DOHH2 (cell line): ENCODE data around the gene TBCD.

Source experiments
- H3F3A ChIP-seq: fragments of 200-600 bp; sonication (generic), shearing (Covaris generic); 2 replicates; pipeline ENCODE4 v1.6.0; 2016; ENCODE audit warnings: antibody characterized with exemption, mild to moderate bottlenecking; ENCODE audit not compliant: control insufficient read depth, insufficient read depth
- H3K27ac ChIP-seq: fragments of 200-600 bp; sonication (generic); 2 replicates; pipeline ENCODE4 v1.5.1; 2014; ENCODE audit warnings: low read depth, mild to moderate bottlenecking, low read length, moderate library complexity
- H3K27me3 ChIP-seq: fragments of 200-600 bp; sonication (generic); 2 replicates; pipeline ENCODE4 v1.6.1; 2014; ENCODE audit warnings: mild to moderate bottlenecking, low read length, mixed read lengths; ENCODE audit not compliant: control insufficient read depth
- H3K36me3 ChIP-seq: fragments of 200-600 bp; sonication (generic); 2 replicates; pipeline ENCODE4 v1.6.1; 2014; ENCODE audit warnings: mild to moderate bottlenecking, low read length, moderate library complexity, mixed read lengths; ENCODE audit not compliant: control insufficient read depth
- H3K4me1 ChIP-seq: fragments of 200-600 bp; sonication (generic); 2 replicates; pipeline ENCODE4 v1.6.1; 2014; ENCODE audit warnings: mild to moderate bottlenecking, low read length, mixed read lengths; ENCODE audit not compliant: control insufficient read depth
- H3K4me2 ChIP-seq: fragments of 200-600 bp; sonication (generic); 2 replicates; pipeline ENCODE4 v1.6.0; 2014; ENCODE audit warnings: mild to moderate bottlenecking, low read length, moderate library complexity
- H3K4me3 ChIP-seq: fragments of 200-600 bp; sonication (generic); 2 replicates; pipeline ENCODE4 v1.5.1; 2014; ENCODE audit warnings: mild to moderate bottlenecking, low read length, mixed read lengths
- H3K79me2 ChIP-seq: fragments of 200-600 bp; sonication (generic); 2 replicates; pipeline ENCODE4 v1.6.1; 2014; ENCODE audit warnings: mild to moderate bottlenecking, low read length, mixed read lengths; ENCODE audit not compliant: control insufficient read depth
- H3K9me2 ChIP-seq: fragments of 200-600 bp; sonication (generic); replicated peaks from 2 replicates; pipeline ENCODE4 v1.6.1; 2014; ENCODE audit warnings: mild to moderate bottlenecking, low read length, mixed read lengths; ENCODE audit not compliant: control insufficient read depth
- H3K9me3 ChIP-seq: fragments of 200-600 bp; sonication (generic); 2 replicates; pipeline ENCODE4 v1.6.1; 2014; ENCODE audit warnings: antibody characterized with exemption, low read length, mixed read lengths; ENCODE audit not compliant: control insufficient read depth, insufficient read depth
- H4K20me1 ChIP-seq: fragments of 200-600 bp; sonication (generic); 2 replicates; pipeline ENCODE4 v1.6.0; 2014; ENCODE audit warnings: low read depth, mild to moderate bottlenecking, antibody characterized with exemption, low read length, moderate library complexity; ENCODE audit not compliant: control insufficient read depth, insufficient read depth
- EZH2phosphoT487 ChIP-seq: fragments of 200-600 bp; sonication (generic); IDR thresholded peaks from 2 replicates; pipeline ENCODE4 v1.6.1; 2017; ENCODE audit warnings: borderline replicate concordance, mild to moderate bottlenecking, antibody characterized with exemption, low read length, moderate library complexity, mixed read lengths
- TF ChIP-seq, protein P1 (sequence below): fragments of 200-600 bp; sonication (generic); IDR thresholded peaks from one replicate; pipeline ENCODE4 v1.5.1; 2014; ENCODE audit warnings: antibody characterized with exemption, mild to moderate bottlenecking, low read depth, low read length; ENCODE audit not compliant: poor library complexity, severe bottlenecking

Gene TBCD

DNA sequence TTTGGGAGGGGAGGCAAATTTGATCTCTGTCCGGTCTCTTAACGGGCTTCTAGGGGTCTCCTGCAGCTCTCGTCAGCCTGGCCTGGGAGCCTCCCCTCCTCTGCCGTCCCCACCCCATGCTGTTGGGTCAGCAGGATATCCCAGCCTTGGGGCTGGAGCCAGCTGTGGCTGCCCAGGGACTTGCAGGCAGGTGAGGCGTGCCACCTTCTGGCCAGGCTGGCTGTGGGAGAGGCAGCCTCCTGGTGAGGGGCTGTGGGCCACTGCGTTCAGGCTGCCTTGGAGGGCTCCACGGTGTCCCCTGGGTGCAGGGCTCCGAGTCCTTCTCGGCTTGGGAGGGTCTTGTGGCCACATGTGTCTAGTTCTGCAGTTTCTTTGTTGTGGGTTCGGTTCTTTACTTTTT is 34.6 kb downstream of the TBCD start:
- Histone ChIP-seq H4K20me1 (no peaks in the 10 kb centered on the region), H3K9me2 (no peaks in the 10 kb centered on the region), H3F3A (no peaks in the 10 kb centered on the region), H3K4me2 (no peak overlapping the region), H3K36me3 (peaks cover 30% of the 10 kb centered on the region), H3K9me3 (no peaks in the 10 kb centered on the region), H3K27ac (no peak overlapping the region), H3K79me2 (no peaks in the 10 kb centered on the region), H3K27me3 (no peaks in the 10 kb centered on the region), H3K4me3 (no peak overlapping the region), H3K4me1 (peaks cover 4% of the 10 kb centered on the region)
- TF ChIP-seq, protein P1, sequence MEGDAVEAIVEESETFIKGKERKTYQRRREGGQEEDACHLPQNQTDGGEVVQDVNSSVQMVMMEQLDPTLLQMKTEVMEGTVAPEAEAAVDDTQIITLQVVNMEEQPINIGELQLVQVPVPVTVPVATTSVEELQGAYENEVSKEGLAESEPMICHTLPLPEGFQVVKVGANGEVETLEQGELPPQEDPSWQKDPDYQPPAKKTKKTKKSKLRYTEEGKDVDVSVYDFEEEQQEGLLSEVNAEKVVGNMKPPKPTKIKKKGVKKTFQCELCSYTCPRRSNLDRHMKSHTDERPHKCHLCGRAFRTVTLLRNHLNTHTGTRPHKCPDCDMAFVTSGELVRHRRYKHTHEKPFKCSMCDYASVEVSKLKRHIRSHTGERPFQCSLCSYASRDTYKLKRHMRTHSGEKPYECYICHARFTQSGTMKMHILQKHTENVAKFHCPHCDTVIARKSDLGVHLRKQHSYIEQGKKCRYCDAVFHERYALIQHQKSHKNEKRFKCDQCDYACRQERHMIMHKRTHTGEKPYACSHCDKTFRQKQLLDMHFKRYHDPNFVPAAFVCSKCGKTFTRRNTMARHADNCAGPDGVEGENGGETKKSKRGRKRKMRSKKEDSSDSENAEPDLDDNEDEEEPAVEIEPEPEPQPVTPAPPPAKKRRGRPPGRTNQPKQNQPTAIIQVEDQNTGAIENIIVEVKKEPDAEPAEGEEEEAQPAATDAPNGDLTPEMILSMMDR: no peak
- TF ChIP-seq EZH2phosphoT487: no peak

DNA sequence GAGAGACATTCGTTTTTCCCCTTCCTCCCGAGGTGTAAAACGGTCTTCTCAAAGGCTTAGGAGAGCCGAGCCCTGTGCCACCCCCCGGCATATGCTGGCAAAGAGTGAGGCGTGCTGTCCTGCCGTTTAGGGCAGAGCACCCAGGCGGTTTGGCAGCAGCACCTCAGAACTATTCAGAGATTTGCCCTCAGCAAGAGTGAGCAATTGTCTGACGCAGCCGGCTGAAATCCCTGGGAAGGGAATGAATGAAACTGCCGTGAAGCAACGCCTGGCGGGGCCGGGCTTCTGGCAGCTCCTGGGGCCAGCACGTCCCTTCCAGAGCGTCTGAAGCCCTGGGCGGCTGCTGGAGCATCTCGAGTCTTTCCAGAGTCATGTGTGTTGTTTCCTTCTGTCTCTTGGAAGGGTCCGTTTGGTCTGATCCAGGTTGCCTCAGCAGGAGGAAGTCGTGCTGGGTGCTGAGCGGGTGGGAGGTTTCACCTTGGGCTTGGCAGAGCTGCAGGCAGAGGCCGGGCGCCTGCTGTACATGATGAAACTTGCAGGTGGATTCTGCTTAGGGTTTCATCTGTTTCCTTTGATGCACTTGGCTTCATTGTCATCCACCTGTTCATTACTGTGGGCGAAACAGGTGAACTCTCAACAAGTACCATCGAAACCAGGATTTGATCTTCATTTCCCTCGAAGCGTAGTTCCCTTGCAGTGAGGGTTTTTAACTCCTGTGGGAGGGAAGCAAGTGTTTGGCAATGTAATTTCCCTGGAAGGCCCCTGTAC is 35.4 kb downstream of the TBCD start:
- Histone ChIP-seq H3K9me3 (no peaks in the 10 kb centered on the region), H3K27ac (no peak overlapping the region), H3K4me1 (no peaks in the 10 kb centered on the region), H3K79me2 (no peaks in the 10 kb centered on the region), H3K4me2 (no peak overlapping the region), H3F3A (no peaks in the 10 kb centered on the region), H3K36me3 (peaks cover 25% of the 10 kb centered on the region), H3K27me3 (no peaks in the 10 kb centered on the region), H4K20me1 (no peaks in the 10 kb centered on the region), H3K4me3 (no peak overlapping the region), H3K9me2 (no peaks in the 10 kb centered on the region)
- TF ChIP-seq, protein P1: no peak
- no peak for TF ChIP-seq EZH2phosphoT487

DNA sequence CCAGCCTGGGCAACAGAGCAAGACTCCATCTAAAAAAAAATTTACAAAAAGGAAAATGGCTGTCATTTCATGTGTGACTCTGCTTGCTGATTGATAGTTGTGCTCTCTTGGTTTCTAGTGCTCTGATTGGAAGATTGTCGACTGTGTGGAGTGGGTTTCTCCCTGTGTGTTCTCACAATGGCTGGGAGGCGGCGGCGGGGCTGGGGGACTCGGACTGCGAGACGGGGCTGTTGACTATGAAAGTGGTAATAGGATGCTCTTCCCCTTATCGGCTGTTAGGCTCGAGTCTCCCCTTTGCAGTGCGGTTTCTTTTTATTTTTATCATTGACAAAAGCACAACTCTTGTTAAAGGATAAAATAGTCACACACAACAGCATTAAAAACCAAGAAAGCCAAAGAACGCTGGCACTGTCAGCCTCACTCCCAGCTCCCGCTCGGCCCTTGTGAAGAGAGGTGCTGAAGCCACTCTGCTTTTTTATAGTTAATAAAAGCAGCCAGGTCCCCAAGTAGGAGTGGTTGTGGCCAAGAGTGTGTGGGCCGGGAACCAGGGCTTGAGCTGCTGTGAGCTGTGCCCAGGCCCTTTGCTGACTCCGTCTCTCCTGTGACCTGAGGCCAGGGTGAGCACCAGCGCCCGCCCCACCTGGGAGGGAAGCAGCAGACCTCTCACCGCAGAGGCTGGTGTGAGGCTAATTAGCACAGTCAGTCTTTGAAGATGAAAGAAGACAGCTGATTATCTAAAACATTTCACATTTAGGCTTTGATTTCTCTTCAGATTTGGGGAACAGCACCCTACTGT is 36.5 kb downstream of the TBCD start:
- Histone ChIP-seq H3K4me1 (no peaks in the 10 kb centered on the region), H3K27ac (no peak overlapping the region), H3K9me3 (no peaks in the 10 kb centered on the region), H3K9me2 (no peaks in the 10 kb centered on the region), H3F3A (no peaks in the 10 kb centered on the region), H4K20me1 (no peaks in the 10 kb centered on the region), H3K36me3 (peaks cover 14% of the 10 kb centered on the region), H3K4me2 (no peak overlapping the region), H3K79me2 (peaks cover 5% of the 10 kb centered on the region), H3K4me3 (no peak overlapping the region), H3K27me3 (no peaks in the 10 kb centered on the region)
- TF ChIP-seq, protein P1: no peak
- TF ChIP-seq EZH2phosphoT487: no peak
